Gastroesophageal sphincter (tissue), 3 donors: ENCODE measurements around the gene PLAAT5.

ENCODE experiments used
- POLR2A ChIP-seq, 2 donors: fragments of 450-650 bp; IDR thresholded peaks; one replicate each; pipeline ENCODE4 v1.6.1; 2017; ENCODE audit warnings: antibody characterized with exemption in 2 of 2, mild to moderate bottlenecking in 2 of 2, moderate library complexity in 1 of 2
- POLR2AphosphoS5 ChIP-seq: sonication (generic); formaldehyde crosslinking; IDR thresholded peaks from one replicate; pipeline ENCODE4 v1.6.1; 2017; ENCODE audit warnings: antibody characterized with exemption
- TF ChIP-seq, protein P1 (sequence below), 4 experiments: fragments of 200-600 bp in 2 of 4; fragments of 450-650 bp in 2 of 4; sonication (generic) in 1 of 4; IDR thresholded peaks; one replicate each; pipeline ENCODE4 v1.5.1; 2017 to 2019; ENCODE audit warnings: antibody characterized with exemption in 4 of 4, mild to moderate bottlenecking in 2 of 4, moderate library complexity in 2 of 4

DNA sequence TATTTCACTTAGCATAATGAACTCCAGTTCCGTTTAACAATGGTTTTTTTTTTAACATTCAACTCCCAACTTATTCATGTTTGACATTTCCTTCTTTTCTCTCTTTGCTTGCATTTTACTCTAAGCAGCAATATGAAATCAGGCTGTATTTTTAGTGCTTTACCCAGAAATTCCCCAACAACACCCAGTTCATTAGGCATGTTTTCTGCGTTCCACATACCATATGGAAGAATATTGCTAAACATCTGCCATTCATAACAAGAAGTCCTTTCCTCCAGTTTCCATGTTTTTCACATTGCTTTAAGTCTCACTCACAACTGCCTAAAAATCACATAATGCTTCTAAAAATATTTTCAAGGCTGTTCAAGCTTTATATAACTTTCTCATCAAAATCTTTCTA is 45.8 kb downstream of the PLAAT5 start:
- TF ChIP-seq, protein P1, sequence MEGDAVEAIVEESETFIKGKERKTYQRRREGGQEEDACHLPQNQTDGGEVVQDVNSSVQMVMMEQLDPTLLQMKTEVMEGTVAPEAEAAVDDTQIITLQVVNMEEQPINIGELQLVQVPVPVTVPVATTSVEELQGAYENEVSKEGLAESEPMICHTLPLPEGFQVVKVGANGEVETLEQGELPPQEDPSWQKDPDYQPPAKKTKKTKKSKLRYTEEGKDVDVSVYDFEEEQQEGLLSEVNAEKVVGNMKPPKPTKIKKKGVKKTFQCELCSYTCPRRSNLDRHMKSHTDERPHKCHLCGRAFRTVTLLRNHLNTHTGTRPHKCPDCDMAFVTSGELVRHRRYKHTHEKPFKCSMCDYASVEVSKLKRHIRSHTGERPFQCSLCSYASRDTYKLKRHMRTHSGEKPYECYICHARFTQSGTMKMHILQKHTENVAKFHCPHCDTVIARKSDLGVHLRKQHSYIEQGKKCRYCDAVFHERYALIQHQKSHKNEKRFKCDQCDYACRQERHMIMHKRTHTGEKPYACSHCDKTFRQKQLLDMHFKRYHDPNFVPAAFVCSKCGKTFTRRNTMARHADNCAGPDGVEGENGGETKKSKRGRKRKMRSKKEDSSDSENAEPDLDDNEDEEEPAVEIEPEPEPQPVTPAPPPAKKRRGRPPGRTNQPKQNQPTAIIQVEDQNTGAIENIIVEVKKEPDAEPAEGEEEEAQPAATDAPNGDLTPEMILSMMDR (IDR thresholded peaks at IDR 0.05): no peak
- TF ChIP-seq POLR2AphosphoS5: no peak
- TF ChIP-seq POLR2A (IDR thresholded peaks at IDR 0.05): no peak
